Erythroblast (primary cell): ENCODE results near the gene MIER2.

Experiments
- GATA1 ChIP-seq: IDR thresholded peaks from 2 replicates; pipeline ENCODE4 v1.6.1; 2011; ENCODE audit warnings: low read depth, mild to moderate bottlenecking, control low read depth, low read length, moderate library complexity
- POLR2A ChIP-seq: IDR thresholded peaks from 2 replicates; pipeline ENCODE4 v1.6.1; 2011; ENCODE audit warnings: mild to moderate bottlenecking, low read length

DNA sequence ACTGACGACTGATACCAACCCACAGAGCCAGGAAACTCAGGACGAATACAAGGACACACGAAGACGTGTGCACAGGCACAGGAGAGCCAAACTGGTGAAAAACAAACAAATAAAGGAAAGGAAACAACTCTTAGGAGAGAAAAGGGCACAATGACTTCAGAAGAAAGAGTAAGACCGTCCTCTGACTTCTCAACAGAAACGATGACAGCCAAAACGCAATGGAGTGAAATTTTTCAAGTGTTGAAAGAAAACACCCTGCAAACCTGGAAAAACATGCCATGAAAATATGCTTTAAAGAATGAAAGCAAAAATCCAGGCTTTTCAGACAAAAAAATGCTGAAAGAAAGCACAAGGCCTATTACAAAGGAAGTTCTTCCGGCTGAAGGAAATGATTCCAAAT lies 28.8 kb downstream of the MIER2 start:
- TF ChIP-seq POLR2A (no peak), GATA1 (no peak)
